Measurements from ENCODE around the gene ATP5F1D. TPM values are rescaled to one million over a fixed set of nuclear protein-coding genes. Genes with fewer than 3 reads are reported as not detected.

ATP5F1D gene
- total and polyA plus RNA-seq, 2 experiments from 2014 or later: 139 to 396 TPM

- Mint-ChIP-seq H3K9me3 (no peaks in the 10 kb centered on the region; the same call in 2 of the 3 replicates), H3K4me3 (peak overlapping the region; percentile 77), H3K27ac (no peak overlapping the region), H3K36me3 (ENCODE audit: low read depth) (peaks cover 39% of the 10 kb centered on the region), H3K4me1 (peaks cover 34% of the 10 kb centered on the region), H3K27me3 (ENCODE audit: insufficient read depth, low read depth, poor library complexity) (peaks cover 33% of the 10 kb centered on the region)
- DNase-seq (ENCODE audit: low spot score) (no peak), ATAC-seq (no peak)
- Histone ChIP-seq H3K9me2 (ENCODE audit: insufficient read depth) (no peaks in the 10 kb centered on the region), H3K4me2 (no peak overlapping the region), H3K27ac (ENCODE audit: low read depth) (no peak overlapping the region), H4K20me1 (replicated peaks; ENCODE audit: insufficient read depth) (peaks cover 15% of the 10 kb centered on the region), H2AFZ (no peak overlapping the region), H3K79me2 (replicated peaks; ENCODE audit: insufficient read depth) (peaks cover 26% of the 10 kb centered on the region), H3K36me3 (ENCODE audit: insufficient read depth) (peaks cover 15% of the 10 kb centered on the region), H3F3A (replicated peaks; ENCODE audit: low read depth) (peaks cover 46% of the 10 kb centered on the region), H3K4me3 (no peak overlapping the region), H3K27me3 (ENCODE audit: insufficient read depth) (no peaks in the 10 kb centered on the region), H3K4me1 (ENCODE audit: insufficient read depth) (peaks cover 15% of the 10 kb centered on the region)
- TF ChIP-seq JUNB (IDR thresholded peaks at IDR 0.05; ENCODE audit: unreplicated experiment) (no peak), CREB1 (CRISPR knock-in tag; IDR thresholded peaks at IDR 0.05; ENCODE audit: low read depth) (no peak), POLR2AphosphoS5 (IDR thresholded peaks at IDR 0.05; ENCODE audit: low read depth) (no peak), EZH2 (IDR thresholded peaks at IDR 0.05; ENCODE audit: low read depth, unreplicated experiment) (no peak), ZNF462 (CRISPR knock-in tag; IDR thresholded peaks at IDR 0.05) (no peak), EZH2phosphoT487 (IDR thresholded peaks at IDR 0.05; ENCODE audit: unreplicated experiment) (no peak)
These were observed 35.5 kb downstream of the ATP5F1D start for GRCh38 chr19:1277061-1277460.

- no peak overlapping the region for H2AFZ ChIP-seq
- H3K4me1 Mint-ChIP-seq: peaks cover 27% of the 10 kb centered on the region
- peaks cover 28% of the 10 kb centered on the region for H3K36me3 Mint-ChIP-seq (ENCODE audit: low read depth)
- H3K4me2 ChIP-seq: no peak overlapping the region
- H3K79me2 ChIP-seq (replicated peaks; ENCODE audit: insufficient read depth): peaks cover 16% of the 10 kb centered on the region
- H3K27ac ChIP-seq (ENCODE audit: low read depth): no peak overlapping the region
- ATAC-seq (no peak), DNase-seq (ENCODE audit: low spot score) (no peak)
- peaks cover 12% of the 10 kb centered on the region for H3K4me1 ChIP-seq (ENCODE audit: insufficient read depth)
- no peaks in the 10 kb centered on the region for H3K9me2 ChIP-seq (ENCODE audit: insufficient read depth)
- H4K20me1 ChIP-seq (replicated peaks; ENCODE audit: insufficient read depth): peaks cover 7% of the 10 kb centered on the region; the same call in 1 of the 2 replicates
- H3K4me3 ChIP-seq: no peak overlapping the region
- H3K27me3 ChIP-seq (ENCODE audit: insufficient read depth): no peaks in the 10 kb centered on the region
- no peaks in the 10 kb centered on the region; the same call in 2 of the 3 replicates for H3K9me3 Mint-ChIP-seq
- H3K4me3 Mint-ChIP-seq: no peak overlapping the region; the same call in 2 of the 3 replicates
- no peak overlapping the region for H3K27ac Mint-ChIP-seq
- peaks cover 36% of the 10 kb centered on the region for H3F3A ChIP-seq (replicated peaks; ENCODE audit: low read depth)
- peaks cover 26% of the 10 kb centered on the region for H3K27me3 Mint-ChIP-seq (ENCODE audit: insufficient read depth, low read depth, poor library complexity)
- H3K36me3 ChIP-seq (ENCODE audit: insufficient read depth): peaks cover 5% of the 10 kb centered on the region
- no peak for TF ChIP-seq STAT1 (IDR thresholded peaks at IDR 0.05; ENCODE audit: unreplicated experiment)
- no peak for TF ChIP-seq JUNB (IDR thresholded peaks at IDR 0.05; ENCODE audit: unreplicated experiment)
- TF ChIP-seq EZH2 (IDR thresholded peaks at IDR 0.05; ENCODE audit: low read depth, unreplicated experiment): no peak
- no peak for TF ChIP-seq ZNF331 (CRISPR knock-in tag; IDR thresholded peaks at IDR 0.05; ENCODE audit: low read depth)
- TF ChIP-seq ETS1 (IDR thresholded peaks at IDR 0.05): no peak
- TF ChIP-seq EZH2phosphoT487 (IDR thresholded peaks at IDR 0.05; ENCODE audit: unreplicated experiment): no peak
- no peak for TF ChIP-seq REST (IDR thresholded peaks at IDR 0.05; ENCODE audit: unreplicated experiment)
These were observed 36.5 kb downstream of the ATP5F1D start for GRCh38 chr19:1278074-1278473.

Measured in GM23338 (cell line).